Naive thymus-derived CD8-positive, alpha-beta T cell (primary cell): ENCODE measurements around the gene ARHGDIG. TPM values are rescaled to one million over a fixed set of nuclear protein-coding genes. Genes with fewer than 3 reads are reported as not detected.

ENCODE experiments used
- ATAC-seq, 2 donors: fragments of 150-1000 bp; cut with Tn5 transposase in 1 of 2; sonication (Bioruptor Pico), chemical (Tn5 transposase) in 1 of 2; 1 replicate in 1 of 2; 2 replicates in 1 of 2; pipeline ENCODE4 v1.10.0; 2021; ENCODE audit warnings: mild to moderate bottlenecking in 2 of 2, moderate library complexity in 2 of 2
- POLR2A ChIA-PET: fragments of 350-600 bp; sonication (Branson Sonifier 250); formaldehyde crosslinking; loops from one replicate; lab custom pipeline; 2021; ENCODE audit warnings: antibody characterized with exemption; lab: Charles Lee
- DNase-seq, 10 donors: peaks; one replicate each; pipeline versions ENCODE4 v3.0.0 to v3.0.0-alpha.2; 2020 to 2022
- H3K27ac Mint-ChIP-seq, 10 donors: one replicate each; pipeline ENCODE4 v1.8.0; 2020 to 2022; ENCODE audit warnings: mild to moderate bottlenecking in 10 of 10, mixed read lengths in 10 of 10, moderate library complexity in 4 of 10, inconsistent platforms in 1 of 10
- H3K27me3 Mint-ChIP-seq, 5 donors: one replicate each; pipeline ENCODE4 v1.8.0; 2021 to 2022; ENCODE audit warnings: mixed read lengths in 5 of 5
- H3K36me3 Mint-ChIP-seq, 3 donors: one replicate each; pipeline ENCODE4 v1.8.0; 2020 to 2022; ENCODE audit warnings: mixed read lengths in 3 of 3, mild to moderate bottlenecking in 2 of 3, inconsistent platforms in 1 of 3
- H3K4me1 Mint-ChIP-seq, 4 donors: one replicate each; pipeline ENCODE4 v1.8.0; 2021 to 2022; ENCODE audit warnings: mixed read lengths in 4 of 4
- H3K4me3 Mint-ChIP-seq, 10 donors: one replicate each; pipeline ENCODE4 v1.8.0; 2020 to 2022; ENCODE audit warnings: mild to moderate bottlenecking in 10 of 10, mixed read lengths in 10 of 10, moderate library complexity in 6 of 10, inconsistent platforms in 1 of 10
- H3K9me3 Mint-ChIP-seq, 9 donors: one replicate each; pipeline ENCODE4 v1.8.0; 2020 to 2022; ENCODE audit warnings: mixed read lengths in 9 of 9, mild to moderate bottlenecking in 3 of 9, inconsistent platforms in 1 of 9, moderate library complexity in 1 of 9
- polyA plus RNA-seq, 3 donors: library from polyadenylated mRNA; unstranded; fragments of 300-500 nt; fragmentation: Illumina TruSeq; gene quantifications; one replicate each; pipeline ENCODE4 v1.2.3, GENCODE V29; 2021
- total RNA-seq, 8 experiments: library from RNA in 2 of 8; stranded (reverse) in 2 of 8; gene quantifications; one replicate each; pipeline ENCODE4 v1.2.3 and lab custom pipeline; 2021 to 2026

ARHGDIG gene
- total and polyA plus RNA-seq, 5 experiments from 2014 or later, result 0.68 TPM; not detected in 4

GRCh38 chr16:275041-275641, 5.2 kb upstream of the ARHGDIG start:
- Mint-ChIP-seq H3K27ac (no peak overlapping the region), H3K27me3 (peaks cover 0 to 33% (median 16%) of the 10 kb centered on the region in 5 donors), H3K36me3 (no peaks in the 10 kb centered on the region), H3K4me1 (peaks cover 5 to 17% (median 9%) of the 10 kb centered on the region in 4 donors), H3K9me3 (no peaks in the 10 kb centered on the region), H3K4me3 (peak overlapping the region in 8 of 10 donors; percentile 50 to 79 (median 68))
- DNase-seq, result peak in 4 of 10 donors; percentile 8 to 31 (median 22)
- POLR2A ChIA-PET, result no interaction called here
- peak; percentile 42 to 69 for ATAC-seq

GRCh38 chr16:275786-276232, 4.6 kb upstream of the ARHGDIG start, which contains the start of gene RGS11:
TSS of gene RGS11 (minus strand) at chr16:275944. CDS start at chr16:275911, 33 bp downstream.
- POLR2A ChIA-PET, result no interaction called here
- peaks cover 0 to 33% (median 16%) of the 10 kb centered on the region in 5 donors for H3K27me3 Mint-ChIP-seq
- no peaks in the 10 kb centered on the region for H3K36me3 Mint-ChIP-seq
- H3K27ac Mint-ChIP-seq, result peak within 1 kb of the TSS in 1 of 10 donors; percentile 62
- no peak for DNase-seq
- no peaks in the 10 kb centered on the region for H3K9me3 Mint-ChIP-seq
- no peak for ATAC-seq
- H3K4me3 Mint-ChIP-seq, result peak within 1 kb of the TSS; percentile 56 to 79 (median 69)
- H3K4me1 Mint-ChIP-seq, result peaks cover 5 to 17% (median 9%) of the 10 kb centered on the region in 4 donors

- DNase-seq (no peak), ATAC-seq (no peak)
- H3K4me1 Mint-ChIP-seq, result peaks cover 5 to 17% (median 9%) of the 10 kb centered on the region in 4 donors
- H3K36me3 Mint-ChIP-seq, result no peaks in the 10 kb centered on the region
- H3K4me3 Mint-ChIP-seq, result peak overlapping the region; percentile 51 to 79 (median 66)
- H3K27ac Mint-ChIP-seq, result peak overlapping the region in 1 of 10 donors; percentile 62
- POLR2A ChIA-PET, result no interaction called here
- peaks cover 0 to 33% (median 16%) of the 10 kb centered on the region in 5 donors for H3K27me3 Mint-ChIP-seq
- no peaks in the 10 kb centered on the region for H3K9me3 Mint-ChIP-seq
Observed at GRCh38 chr16:276426-277077, 3.8 kb upstream of the ARHGDIG start.

- Mint-ChIP-seq H3K27ac (peak overlapping the region in 2 of 10 donors; percentile 41 to 77), H3K9me3 (no peaks in the 10 kb centered on the region), H3K4me1 (peaks cover 5 to 17% (median 9%) of the 10 kb centered on the region in 4 donors), H3K36me3 (no peaks in the 10 kb centered on the region), H3K27me3 (peaks cover 0 to 33% (median 16%) of the 10 kb centered on the region in 5 donors), H3K4me3 (peak overlapping the region in 6 of 10 donors; percentile 0 to 63 (median 14))
- peak in 6 of 10 donors; percentile 20 to 52 (median 44) for DNase-seq
- POLR2A ChIA-PET, result interaction anchor here (0.9 to 1.4 kb wide), 2 partner anchors 44 kb away, joined by 4 to 6 read pairs; partner anchors contain the start of gene FAM234A
- ATAC-seq, result peak; percentile 69 to 93
Observed at GRCh38 chr16:278863-279366, 1.5 kb upstream of the ARHGDIG start.

GRCh38 chr16:279531-279930, 860 bp upstream of the ARHGDIG start:
- H3K27ac Mint-ChIP-seq, result peak overlapping the region in 2 of 10 donors; percentile 0 to 77
- no peaks in the 10 kb centered on the region for H3K9me3 Mint-ChIP-seq
- no peaks in the 10 kb centered on the region for H3K36me3 Mint-ChIP-seq
- peak overlapping the region in 4 of 10 donors; percentile 0 to 51 (median 2) for H3K4me3 Mint-ChIP-seq
- DNase-seq, result no peak
- POLR2A ChIA-PET, result interaction anchor here (0.6 to 1.4 kb wide), 2 partner anchors 44 to 169 kb away, joined by 3 to 6 read pairs; partner anchors contain the start of gene FAM234A
- peaks cover 0 to 33% (median 16%) of the 10 kb centered on the region in 5 donors for H3K27me3 Mint-ChIP-seq
- peaks cover 5 to 17% (median 9%) of the 10 kb centered on the region in 4 donors for H3K4me1 Mint-ChIP-seq
- ATAC-seq, result no peak

- Mint-ChIP-seq H3K27ac (no peak overlapping the region), H3K4me3 (peak overlapping the region in 1 of 10 donors; percentile 51), H3K27me3 (peaks cover 0 to 30% (median 15%) of the 10 kb centered on the region in 5 donors), H3K4me1 (peaks cover 5 to 17% (median 9%) of the 10 kb centered on the region in 4 donors), H3K36me3 (no peaks in the 10 kb centered on the region), H3K9me3 (no peaks in the 10 kb centered on the region)
- POLR2A ChIA-PET, result interaction anchor here (0.6 to 1.4 kb wide), 3 partner anchors 45 to 168 kb away, joined by 3 to 6 read pairs (median 3); partner anchors contain the start of gene FAM234A
- no peak for ATAC-seq
- no peak for DNase-seq
Observed at GRCh38 chr16:280005-280460, 358 bp upstream of the ARHGDIG start.

- peaks cover 0 to 29% (median 11%) of the 10 kb centered on the region in 5 donors for H3K27me3 Mint-ChIP-seq
- H3K36me3 Mint-ChIP-seq, result no peaks in the 10 kb centered on the region
- no peak for ATAC-seq
- POLR2A ChIA-PET, result no interaction called here
- peaks cover 5 to 14% (median 9%) of the 10 kb centered on the region in 4 donors for H3K4me1 Mint-ChIP-seq
- no peaks in the 10 kb centered on the region for H3K9me3 Mint-ChIP-seq
- H3K27ac Mint-ChIP-seq, result no peak overlapping the region
- DNase-seq, result no peak
- H3K4me3 Mint-ChIP-seq, result peak overlapping the region in 3 of 10 donors; percentile 30 to 50 (median 39)
Observed at GRCh38 chr16:280991-281659, 734 bp downstream of the ARHGDIG start.

GRCh38 chr16:281660-282255, 1.4 kb downstream of the ARHGDIG start:
- H3K27me3 Mint-ChIP-seq, result peaks cover 0 to 23% (median 10%) of the 10 kb centered on the region in 5 donors
- H3K27ac Mint-ChIP-seq, result no peak overlapping the region
- H3K4me3 Mint-ChIP-seq, result peak overlapping the region in 2 of 10 donors; percentile 15 to 29
- POLR2A ChIA-PET, result no interaction called here
- H3K9me3 Mint-ChIP-seq, result no peaks in the 10 kb centered on the region
- ATAC-seq (no peak), DNase-seq (no peak)
- peaks cover 3 to 11% (median 7%) of the 10 kb centered on the region in 4 donors for H3K4me1 Mint-ChIP-seq
- peaks cover 0 to 2% (median 0%) of the 10 kb centered on the region in 3 donors for H3K36me3 Mint-ChIP-seq

GRCh38 chr16:282491-282890, 2.1 kb downstream of the ARHGDIG start:
- ATAC-seq, result no peak
- H3K36me3 Mint-ChIP-seq, result peaks cover 0 to 4% (median 0%) of the 10 kb centered on the region in 3 donors
- H3K4me3 Mint-ChIP-seq, result no peak overlapping the region
- no peak overlapping the region for H3K27ac Mint-ChIP-seq
- peaks cover 0 to 18% (median 8%) of the 10 kb centered on the region in 5 donors for H3K27me3 Mint-ChIP-seq
- POLR2A ChIA-PET, result no interaction called here
- no peak for DNase-seq
- H3K4me1 Mint-ChIP-seq, result peaks cover 3 to 9% (median 7%) of the 10 kb centered on the region in 4 donors
- H3K9me3 Mint-ChIP-seq, result no peaks in the 10 kb centered on the region

- H3K4me3 Mint-ChIP-seq, result peak within 1 kb of the TSS in 1 of 10 donors; percentile 29
- POLR2A ChIA-PET, result no interaction called here
- peak within 1 kb of the TSS in 1 of 10 donors; percentile 62 for H3K27ac Mint-ChIP-seq
Observed at GRCh38 chr16:283033-283805, 2.8 kb downstream of the ARHGDIG start, which contains the start of gene PDIA2. TSS of gene PDIA2 (plus strand) at chr16:283164. CDS start at chr16:283170, 6 bp downstream.

More at GRCh38 chr16:283033-283805, 2.8 kb downstream of the ARHGDIG start, which contains the start of gene PDIA2:
- Mint-ChIP-seq H3K4me1 (peaks cover 3 to 9% (median 7%) of the 10 kb centered on the region in 4 donors), H3K27me3 (peaks cover 0 to 18% (median 8%) of the 10 kb centered on the region in 5 donors), H3K36me3 (peaks cover 0 to 9% (median 3%) of the 10 kb centered on the region in 3 donors), H3K9me3 (no peaks in the 10 kb centered on the region)
- no peak for ATAC-seq
- DNase-seq, result no peak
